H9 (cell line): ENCODE measurements around the gene SMYD1. TPM values are rescaled to one million over a fixed set of nuclear protein-coding genes. Genes with fewer than 3 reads are reported as not detected.

ENCODE experiments used
- DNase-seq: peaks from one replicate; pipeline ENCODE4 v3.0.0-alpha.2; 2017
- H2AFZ ChIP-seq: one replicate; pipeline ENCODE4 v1.6.1; 2013; ENCODE audit warnings: mild to moderate bottlenecking, low read length, control low read depth, moderate library complexity
- H2AK5ac ChIP-seq: 2 replicates; pipeline ENCODE4 v1.6.1; 2013; ENCODE audit warnings: low read length, control low read depth, mixed read lengths; ENCODE audit not compliant: insufficient read length
- H2BK120ac ChIP-seq: one replicate; pipeline ENCODE4 v1.6.1; 2013; ENCODE audit warnings: low read depth, mild to moderate bottlenecking, low read length, control low read depth, inconsistent platforms; ENCODE audit not compliant: poor library complexity, severe bottlenecking
- H2BK12ac ChIP-seq: 2 replicates; pipeline ENCODE4 v1.6.1; 2013; ENCODE audit warnings: low read length, control low read depth, mixed read lengths, low read depth; ENCODE audit not compliant: insufficient read length
- H2BK15ac ChIP-seq: 2 replicates; pipeline ENCODE4 v1.6.1; 2013; ENCODE audit warnings: low read depth, low read length, control low read depth
- H2BK20ac ChIP-seq: one replicate; pipeline ENCODE4 v1.6.1; 2013; ENCODE audit warnings: low read depth, mild to moderate bottlenecking, low read length, control low read depth, inconsistent platforms; ENCODE audit not compliant: poor library complexity, severe bottlenecking
- H2BK5ac ChIP-seq: 2 replicates; pipeline ENCODE4 v1.6.1; 2013; ENCODE audit warnings: low read length, control low read depth, mixed read lengths; ENCODE audit not compliant: insufficient read length
- H3K14ac ChIP-seq: 2 replicates; pipeline ENCODE4 v1.6.1; 2013; ENCODE audit warnings: low read length, control low read depth; ENCODE audit not compliant: insufficient read depth
- H3K18ac ChIP-seq: 2 replicates; pipeline ENCODE4 v1.6.1; 2013; ENCODE audit warnings: low read depth, mild to moderate bottlenecking, mixed read lengths, low read length, control low read depth; ENCODE audit not compliant: insufficient read length
- H3K23ac ChIP-seq: 2 replicates; pipeline ENCODE4 v1.6.1; 2013; ENCODE audit warnings: low read length, control low read depth, mixed read lengths, low read depth; ENCODE audit not compliant: insufficient read length
- H3K23me2 ChIP-seq: 2 replicates; pipeline ENCODE4 v1.6.1; 2013; ENCODE audit warnings: low read depth, mild to moderate bottlenecking, mixed read lengths, low read length, control low read depth; ENCODE audit not compliant: insufficient read length, poor library complexity, severe bottlenecking
- H3K27ac ChIP-seq: 2 replicates; pipeline ENCODE4 v1.5.1; 2013; ENCODE audit warnings: low read length, control low read depth, mixed read lengths, low read depth; ENCODE audit not compliant: insufficient read length
- H3K27me3 ChIP-seq: 2 replicates; pipeline ENCODE4 v1.6.1; 2013; ENCODE audit warnings: low read length, control low read depth, inconsistent platforms; ENCODE audit not compliant: insufficient read depth
- H3K4ac ChIP-seq: 2 replicates; pipeline ENCODE4 v1.6.1; 2013; ENCODE audit warnings: low read depth, mild to moderate bottlenecking, control low read depth, inconsistent platforms, low read length, moderate library complexity
- H3K4me1 ChIP-seq: 2 replicates; pipeline ENCODE4 v1.6.1; 2013; ENCODE audit warnings: low read length, control low read depth, inconsistent platforms; ENCODE audit not compliant: insufficient read depth
- H3K4me2 ChIP-seq: 2 replicates; pipeline ENCODE4 v1.6.1; 2013; ENCODE audit warnings: low read length, control low read depth, mixed read lengths; ENCODE audit not compliant: insufficient read length, insufficient read depth
- H3K56ac ChIP-seq: 2 replicates; pipeline ENCODE4 v1.6.1; 2013; ENCODE audit warnings: low read depth, mild to moderate bottlenecking, mixed read lengths, low read length, control low read depth; ENCODE audit not compliant: insufficient read length
- H3K79me1 ChIP-seq: 2 replicates; pipeline ENCODE4 v1.6.1; 2013; ENCODE audit warnings: low read depth, mild to moderate bottlenecking, moderate library complexity, low read length, control low read depth, inconsistent platforms; ENCODE audit not compliant: insufficient read depth, poor library complexity, severe bottlenecking
- H3K79me2 ChIP-seq: 2 replicates; pipeline ENCODE4 v1.6.1; 2013; ENCODE audit warnings: low read length, control low read depth, inconsistent platforms; ENCODE audit not compliant: insufficient read depth
- H3K9ac ChIP-seq: 2 replicates; pipeline ENCODE4 v1.6.1; 2013; ENCODE audit warnings: low read length, control low read depth, mixed read lengths; ENCODE audit not compliant: insufficient read length; ENCODE audit errors: extremely low read depth
- H3K9me3 ChIP-seq: one replicate; pipeline ENCODE4 v1.6.1; 2013; ENCODE audit warnings: low read depth, low read length, inconsistent platforms; ENCODE audit not compliant: control insufficient read depth
- H3T11ph ChIP-seq: one replicate; pipeline ENCODE4 v1.6.1; 2013; ENCODE audit warnings: mild to moderate bottlenecking, low read length, control low read depth, inconsistent platforms
- H4K20me1 ChIP-seq: one replicate; pipeline ENCODE4 v1.6.1; 2013; ENCODE audit not compliant: control insufficient read depth, insufficient read length, insufficient read depth
- H4K5ac ChIP-seq: 2 replicates; pipeline ENCODE4 v1.6.1; 2013; ENCODE audit warnings: low read depth, mild to moderate bottlenecking, mixed read lengths, low read length, control low read depth; ENCODE audit not compliant: insufficient read length
- H4K8ac ChIP-seq: replicated peaks from 2 replicates; pipeline ENCODE4 v1.6.1; 2013; ENCODE audit warnings: low read length, control low read depth, mixed read lengths, low read depth; ENCODE audit not compliant: insufficient read length
- H4K91ac ChIP-seq: 2 replicates; pipeline ENCODE4 v1.6.1; 2013; ENCODE audit warnings: low read depth, mild to moderate bottlenecking, moderate library complexity, mixed read lengths, low read length, control low read depth; ENCODE audit not compliant: insufficient read length
- H3K27ac Mint-ChIP-seq, 3 experiments: 2 replicates in 2 of 3; 3 replicates in 1 of 3; pipeline ENCODE4 v1.8.0; 2020 to 2021; ENCODE audit warnings: mixed read lengths in 3 of 3, mild to moderate bottlenecking in 1 of 3, moderate library complexity in 1 of 3
- H3K27me3 Mint-ChIP-seq: 2 replicates; pipeline ENCODE4 v1.8.0; 2021; ENCODE audit warnings: low read depth, mild to moderate bottlenecking, moderate library complexity, mixed read lengths
- H3K36me3 Mint-ChIP-seq, 3 experiments: 2 replicates in 2 of 3; 3 replicates in 1 of 3; pipeline ENCODE4 v1.8.0; 2020 to 2021; ENCODE audit warnings: low read depth in 3 of 3, mixed read lengths in 3 of 3; ENCODE audit not compliant: insufficient read depth in 1 of 3
- H3K4me1 Mint-ChIP-seq, 2 experiments: 2 replicates each; pipeline ENCODE4 v1.8.0; 2020; ENCODE audit warnings: mixed read lengths in 2 of 2
- H3K4me3 Mint-ChIP-seq, 2 experiments: 2 replicates in 1 of 2; 3 replicates in 1 of 2; pipeline ENCODE4 v1.8.0; 2020 to 2021; ENCODE audit warnings: mild to moderate bottlenecking in 2 of 2, mixed read lengths in 2 of 2, moderate library complexity in 1 of 2
- H3K9me3 Mint-ChIP-seq, 2 experiments: 2 replicates in 1 of 2; 3 replicates in 1 of 2; pipeline ENCODE4 v1.8.0; 2020; ENCODE audit warnings: mild to moderate bottlenecking in 2 of 2, mixed read lengths in 2 of 2, moderate library complexity in 1 of 2
- CTCF ChIP-seq: fragments of 200-600 bp; sonication (generic); conservative IDR thresholded peaks from 3 replicates; pipeline ENCODE4 v1.8.0; 2021; ENCODE audit warnings: antibody characterized with exemption, mild to moderate bottlenecking
- WGBS: extraction: QIAGEN DNeasy Blood & Tissue Kit; methylation state at CpG from one replicate; pipeline ENCODE4 v1.1.7; 2013; ENCODE audit warnings: missing lambda C conversion rate, low lambda C conversion rate, mixed read lengths; ENCODE audit not compliant: insufficient read length; ENCODE audit errors: extremely low coverage; 5-methylcytosine and 5-hydroxymethylcytosine counted together
- total RNA-seq: library from RNA; stranded (reverse); gene quantifications from 2 replicates; pipeline ENCODE4 v1.2.1, GENCODE V29; 2021

SMYD1 gene
- total RNA-seq, 1 experiment from 2014 or later, result not detected

- no peaks in the 10 kb centered on the region for H4K20me1 ChIP-seq
- no peak for DNase-seq
- WGBS, result no CpG with 5 or more reads among the region's 1 CpG
Measured at GRCh38 chr2:88082781-88083180, 15.2 kb downstream of the SMYD1 start.

More at GRCh38 chr2:88082781-88083180, 15.2 kb downstream of the SMYD1 start:
- Histone ChIP-seq H3K56ac (no peak overlapping the region), H2AFZ (no peak overlapping the region), H4K91ac (no peak overlapping the region), H3K79me1 (no peaks in the 10 kb centered on the region), H3T11ph (no peak overlapping the region), H3K9ac (no peak overlapping the region), H3K23me2 (no peaks in the 10 kb centered on the region), H2BK5ac (no peak overlapping the region), H3K27me3 (no peaks in the 10 kb centered on the region; the same call in 1 of the 2 replicates), H2BK20ac (no peak overlapping the region), H2AK5ac (no peak overlapping the region), H4K5ac (no peak overlapping the region), H3K9me3 (no peaks in the 10 kb centered on the region), H3K18ac (no peak overlapping the region), H3K4me1 (peaks cover 9% of the 10 kb centered on the region), H2BK15ac (no peak overlapping the region), H3K14ac (no peak overlapping the region), H4K8ac (no peak overlapping the region), H3K4ac (no peak overlapping the region), H2BK12ac (no peak overlapping the region), H3K4me2 (no peak overlapping the region), H3K27ac (no peak overlapping the region), H2BK120ac (no peak overlapping the region), H3K79me2 (no peaks in the 10 kb centered on the region), H3K23ac (no peak overlapping the region)
- Mint-ChIP-seq H3K9me3 (no peaks in the 10 kb centered on the region; a peak in 1 of 5 replicates), H3K4me3 (no peak overlapping the region), H3K36me3 (no peaks in the 10 kb centered on the region), H3K27ac (peak overlapping the region; percentile 32 to 74 (median 53); a peak in 5 of 7 replicates), H3K27me3 (no peaks in the 10 kb centered on the region; the same call in none of the 2 replicates), H3K4me1 (peaks cover 20 to 21% of the 10 kb centered on the region in 2 experiments)
- no peak for TF ChIP-seq CTCF
